SK-N-SH (cell line): Measurements from ENCODE around the gene TMEM94. TPM values are rescaled to one million over a fixed set of nuclear protein-coding genes. Genes with fewer than 3 reads are reported as not detected.

Experiments used
- CTCF ChIA-PET: fragments of 300-600, 350-600 bp; formaldehyde crosslinking; extraction: SDS; loops from one replicate; lab custom pipeline; 2021; lab: Yijun Ruan, JAX
- POLR2A ChIA-PET: fragments of 350-600 bp; sonication (Branson Sonifier 250); formaldehyde crosslinking; extraction: SDS; loops from one replicate; lab custom pipeline; 2020; ENCODE audit warnings: antibody characterized with exemption, inconsistent platforms; lab: Yijun Ruan, JAX
- DNase-seq: peaks from one replicate; pipeline ENCODE4 v3.0.0; 2012
- H2AFZ ChIP-seq: fragments of 200-600 bp; sonication (generic); 2 replicates; pipeline ENCODE4 v1.8.1; 2016; ENCODE audit warnings: antibody characterized with exemption, mild to moderate bottlenecking, low read depth
- H3F3A ChIP-seq: fragments of 200-600 bp; sonication (generic); replicated peaks from 2 replicates; pipeline ENCODE3; 2016; ENCODE audit warnings: antibody characterized with exemption, mild to moderate bottlenecking; ENCODE audit not compliant: insufficient read depth
- H3K27ac ChIP-seq, 2 experiments: fragments of 200-500 bp in 1 of 2; fragments of 200-600 bp in 1 of 2; sonication (Bioruptor generic) in 1 of 2; sonication (generic), shearing (Covaris generic) in 1 of 2; 2 replicates each; pipeline versions ENCODE4 v1.5.1 to v1.6.1; 2014 to 2016; ENCODE audit warnings: low read depth in 2 of 2, inconsistent platforms in 1 of 2, low read length in 1 of 2, mild to moderate bottlenecking in 1 of 2, mixed read lengths in 1 of 2
- H3K27me3 ChIP-seq: fragments of 200-600 bp; sonication (generic), shearing (Covaris generic); 2 replicates; pipeline ENCODE4 v1.6.1; 2016; ENCODE audit warnings: mixed run types; ENCODE audit not compliant: insufficient read depth
- H3K36me3 ChIP-seq, 2 experiments: fragments of 200-500 bp in 1 of 2; fragments of 200-600 bp in 1 of 2; sonication (Bioruptor generic) in 1 of 2; sonication (generic) in 1 of 2; replicated peaks in 1 of 2; 2 replicates each; pipeline versions ENCODE3 to v1.5.1; 2014 to 2016; ENCODE audit warnings: low read length in 1 of 2, mild to moderate bottlenecking in 1 of 2; ENCODE audit not compliant: insufficient read depth in 2 of 2, control insufficient read depth in 1 of 2
- H3K4me1 ChIP-seq, 2 experiments: fragments of 200-500 bp in 1 of 2; fragments of 200-600 bp in 1 of 2; sonication (Bioruptor generic) in 1 of 2; sonication (generic), shearing (Covaris generic) in 1 of 2; 2 replicates each; pipeline versions ENCODE4 v1.5.1 to v1.6.1; 2014 to 2016; ENCODE audit warnings: low read depth in 1 of 2, low read length in 1 of 2, mixed run types in 1 of 2; ENCODE audit not compliant: insufficient read depth in 2 of 2, control insufficient read depth in 1 of 2
- H3K4me2 ChIP-seq: fragments of 200-600 bp; sonication (generic), shearing (Covaris generic); 2 replicates; pipeline ENCODE4 v1.6.1; 2017; ENCODE audit warnings: mixed run types
- H3K4me3 ChIP-seq, 2 experiments: fragments of 200-500 bp in 1 of 2; fragments of 200-600 bp in 1 of 2; sonication (Bioruptor generic) in 1 of 2; sonication (generic), shearing (Covaris generic) in 1 of 2; 2 replicates each; pipeline versions ENCODE4 v1.5.1 to v1.8.1; 2014 to 2016; ENCODE audit warnings: low read depth in 2 of 2, inconsistent platforms in 1 of 2, low read length in 1 of 2, mild to moderate bottlenecking in 1 of 2, mixed read lengths in 1 of 2, moderate library complexity in 1 of 2
- H3K79me2 ChIP-seq: fragments of 200-600 bp; sonication (generic); 2 replicates; pipeline ENCODE4 v1.8.1; 2017; ENCODE audit warnings: mild to moderate bottlenecking; ENCODE audit not compliant: insufficient read depth
- H3K9ac ChIP-seq: fragments of 200-600 bp; sonication (generic); 2 replicates; pipeline ENCODE4 v1.6.1; 2017; ENCODE audit warnings: mixed run types
- H3K9me2 ChIP-seq: fragments of 200-600 bp; sonication (generic); 2 replicates; pipeline ENCODE4 v1.6.1; 2017; ENCODE audit warnings: mixed run types
- H3K9me3 ChIP-seq: fragments of 200-600 bp; sonication (generic); 2 replicates; pipeline ENCODE4 v1.6.1; 2017; ENCODE audit warnings: mixed run types, mild to moderate bottlenecking, moderate library complexity
- H4K20me1 ChIP-seq: fragments of 200-600 bp; sonication (generic); 2 replicates; pipeline ENCODE4 v1.6.1; 2017; ENCODE audit warnings: mild to moderate bottlenecking, mixed run types; ENCODE audit not compliant: insufficient read depth
- CTCF ChIP-seq: fragments of 200-600 bp; sonication (generic); IDR thresholded peaks from 2 replicates; pipeline ENCODE4 v1.6.1; 2017; ENCODE audit warnings: antibody characterized with exemption, mild to moderate bottlenecking, moderate library complexity
- ELF1 ChIP-seq: IDR thresholded peaks from 2 replicates; pipeline ENCODE4 v1.4.0; 2012
- FOSL2 ChIP-seq: IDR thresholded peaks from 2 replicates; pipeline ENCODE4 v1.4.0; 2012; ENCODE audit warnings: low read depth, mild to moderate bottlenecking, moderate library complexity, borderline replicate concordance
- FOXJ3 ChIP-seq: sonication (generic); formaldehyde crosslinking; IDR thresholded peaks from 2 replicates; pipeline ENCODE4 v1.5.1; 2020; ENCODE audit warnings: mild to moderate bottlenecking, missing genetic modification reagents
- FOXM1 ChIP-seq: IDR thresholded peaks from 2 replicates; pipeline ENCODE4 v1.4.0; 2012; ENCODE audit warnings: low read depth, mild to moderate bottlenecking
- GABPA ChIP-seq: IDR thresholded peaks from 2 replicates; pipeline ENCODE4 v1.4.0; 2012; ENCODE audit warnings: low read depth, mild to moderate bottlenecking
- GATA2 ChIP-seq: sonication (generic); formaldehyde crosslinking; IDR thresholded peaks from 2 replicates; pipeline ENCODE4 v1.5.0; 2020; ENCODE audit warnings: mild to moderate bottlenecking, missing genetic modification reagents
- NFIC ChIP-seq: IDR thresholded peaks from 2 replicates; pipeline ENCODE4 v1.4.0; 2012; ENCODE audit warnings: borderline replicate concordance
- NRF1 ChIP-seq: IDR thresholded peaks from 2 replicates; pipeline ENCODE4 v1.6.1; 2012; ENCODE audit warnings: low read depth, mild to moderate bottlenecking, low read length
- POLR2AphosphoS5 ChIP-seq: IDR thresholded peaks from 2 replicates; pipeline ENCODE4 v1.6.1; 2012; ENCODE audit warnings: low read depth, low read length
- RAD21 ChIP-seq: IDR thresholded peaks from 2 replicates; pipeline ENCODE4 v1.6.1; 2012; ENCODE audit warnings: mild to moderate bottlenecking, low read length
- RXRA ChIP-seq: IDR thresholded peaks from 2 replicates; pipeline ENCODE4 v1.4.0; 2012; ENCODE audit warnings: low read depth, mild to moderate bottlenecking, borderline replicate concordance
- SMC3 ChIP-seq: IDR thresholded peaks from 2 replicates; pipeline ENCODE4 v1.6.1; 2012; ENCODE audit warnings: low read depth, low read length, improper control_type of control experiment
- TAF1 ChIP-seq: IDR thresholded peaks from 2 replicates; pipeline ENCODE4 v1.6.1; 2012; ENCODE audit warnings: low read depth, mild to moderate bottlenecking, low read length, moderate library complexity, borderline replicate concordance
- USF2 ChIP-seq: fragments of 150-350 bp; IDR thresholded peaks from 2 replicates; pipeline ENCODE4 v1.6.1; 2017; ENCODE audit warnings: antibody characterized with exemption, low read length, low read depth, borderline replicate concordance
- ZBTB33 ChIP-seq: IDR thresholded peaks from 2 replicates; pipeline ENCODE4 v1.4.0; 2012; ENCODE audit warnings: low read depth, borderline replicate concordance
- WGBS: methylation state at CpG from one replicate; pipeline ENCODE4 v1.1.6; 2017; ENCODE audit warnings: low lambda C conversion rate; 5-methylcytosine and 5-hydroxymethylcytosine counted together
- polyA plus RNA-seq, 3 experiments: library from polyadenylated mRNA; depleted of rRNA; stranded (reverse); fragments of >200 nt; gene quantifications; 2 replicates each; pipeline ENCODE4 v1.2.3, GENCODE V29; 2012

TMEM94 gene
- polyA plus RNA-seq, 1 of the 3 experiments (the other 2 are of a cell fraction) = 89.9 TPM

- H3K4me1 ChIP-seq = no peaks in the 10 kb centered on the region
- H3K4me3 ChIP-seq = no peak overlapping the region
- CTCF ChIA-PET = interaction anchor here (0.7 to 5.6 kb wide), 11 partner anchors 8 to 263 kb away, joined by 3 to 37 read pairs (median 6); partner anchors contain the start of genes LLGL2 and TSEN54
- no peak for DNase-seq
- H3K9me3 ChIP-seq = no peaks in the 10 kb centered on the region
- no peak overlapping the region for H3K27ac ChIP-seq
- no peak overlapping the region for H3K4me2 ChIP-seq
- H3K9ac ChIP-seq = no peak overlapping the region
- H2AFZ ChIP-seq = no peak overlapping the region
- no peaks in the 10 kb centered on the region for H3K27me3 ChIP-seq
- POLR2A ChIA-PET = interaction anchor here (1.2 to 1.3 kb wide), 2 partner anchors 8 to 14 kb away, joined by 3 to 10 read pairs; partner anchors contain the start of gene TSEN54
- peaks cover 10 to 69% of the 10 kb centered on the region in 2 experiments for H3K36me3 ChIP-seq
- TF ChIP-seq USF2 = no peak
- no peak for TF ChIP-seq NFIC
- no peak for TF ChIP-seq GATA2 (CRISPR knock-in tag)
- no peak for TF ChIP-seq RAD21
- no peak for TF ChIP-seq FOXJ3 (CRISPR knock-in tag)
- TF ChIP-seq RXRA = no peak
- TF ChIP-seq NRF1 = no peak
- TF ChIP-seq SMC3 = no peak
- no peak for TF ChIP-seq POLR2AphosphoS5
- TF ChIP-seq ELF1 = no peak
- TF ChIP-seq FOXM1 = no peak
- no peak for TF ChIP-seq ZBTB33
- no peak for TF ChIP-seq FOSL2
- TF ChIP-seq, all 33 proteins: peak for 0
- Histone ChIP-seq H3K79me2 (no peaks in the 10 kb centered on the region), H4K20me1 (0 out of 2 replicates have a peak, but pooled peaks cover 2% of the 10 kb centered on the region), H3K9me2 (no peaks in the 10 kb centered on the region), H3F3A (peaks cover 4% of the 10 kb centered on the region)
- WGBS = 94% methylated on average over 29 of the region's 40 CpGs
Observed at GRCh38 chr17:75502072-75502720, 45.8 kb downstream of the TMEM94 start.

- Histone ChIP-seq H3K9me3 (no peaks in the 10 kb centered on the region), H3K27ac (no peak overlapping the region), H3K27me3 (no peaks in the 10 kb centered on the region), H3K4me1 (no peaks in the 10 kb centered on the region), H3F3A (no peaks in the 10 kb centered on the region), H3K79me2 (no peaks in the 10 kb centered on the region), H3K36me3 (peaks cover 10 to 72% of the 10 kb centered on the region in 2 experiments), H4K20me1 (0 out of 2 replicates have a peak, but pooled peaks cover 5% of the 10 kb centered on the region), H3K9me2 (no peaks in the 10 kb centered on the region), H2AFZ (no peak overlapping the region), H3K4me3 (no peak overlapping the region), H3K9ac (no peak overlapping the region), H3K4me2 (no peak overlapping the region)
- POLR2A ChIA-PET = interaction anchor here (1.2 to 1.3 kb wide), 2 partner anchors 9 to 13 kb away, joined by 3 to 10 read pairs; partner anchors contain the start of gene TSEN54
- TF ChIP-seq GABPA (no peak), CTCF (no peak), FOXJ3 (CRISPR knock-in tag) (no peak), TAF1 (no peak), NFIC (no peak)
- DNase-seq = no peak
- CTCF ChIA-PET = interaction anchor here (0.7 to 5.6 kb wide), 12 partner anchors 9 to 247 kb away, joined by 3 to 37 read pairs (median 7); partner anchors contain the start of genes LLGL2 and TSEN54
- WGBS = 95% methylated on average over 16 of the region's 25 CpGs
Observed at GRCh38 chr17:75502721-75503329, 46.4 kb downstream of the TMEM94 start.
